Measurements from ENCODE around the gene CORIN.

GRCh38 chr4:47566969-47567368 is 270.9 kb downstream of the CORIN start:
- no peak for TF ChIP-seq EZH2 (IDR thresholded peaks at IDR 0.05; ENCODE audit: low read length)
- TF ChIP-seq, protein P1, sequence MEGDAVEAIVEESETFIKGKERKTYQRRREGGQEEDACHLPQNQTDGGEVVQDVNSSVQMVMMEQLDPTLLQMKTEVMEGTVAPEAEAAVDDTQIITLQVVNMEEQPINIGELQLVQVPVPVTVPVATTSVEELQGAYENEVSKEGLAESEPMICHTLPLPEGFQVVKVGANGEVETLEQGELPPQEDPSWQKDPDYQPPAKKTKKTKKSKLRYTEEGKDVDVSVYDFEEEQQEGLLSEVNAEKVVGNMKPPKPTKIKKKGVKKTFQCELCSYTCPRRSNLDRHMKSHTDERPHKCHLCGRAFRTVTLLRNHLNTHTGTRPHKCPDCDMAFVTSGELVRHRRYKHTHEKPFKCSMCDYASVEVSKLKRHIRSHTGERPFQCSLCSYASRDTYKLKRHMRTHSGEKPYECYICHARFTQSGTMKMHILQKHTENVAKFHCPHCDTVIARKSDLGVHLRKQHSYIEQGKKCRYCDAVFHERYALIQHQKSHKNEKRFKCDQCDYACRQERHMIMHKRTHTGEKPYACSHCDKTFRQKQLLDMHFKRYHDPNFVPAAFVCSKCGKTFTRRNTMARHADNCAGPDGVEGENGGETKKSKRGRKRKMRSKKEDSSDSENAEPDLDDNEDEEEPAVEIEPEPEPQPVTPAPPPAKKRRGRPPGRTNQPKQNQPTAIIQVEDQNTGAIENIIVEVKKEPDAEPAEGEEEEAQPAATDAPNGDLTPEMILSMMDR (optimal IDR thresholded peaks at IDR 0.05 in 1 of 3, IDR thresholded peaks at IDR 0.05 in 1 of 3, conservative IDR thresholded peaks at IDR 0.05 in 1 of 3; ENCODE audit: extremely low read depth in 1 of 3, insufficient read depth in 2 of 3, low read length in 3 of 3) = no peak

Measured in keratinocyte (primary cell).